Measurements from ENCODE around the gene CHKB. TPM values are rescaled to one million over a fixed set of nuclear protein-coding genes. Genes with fewer than 3 reads are reported as not detected.

Gene CHKB
- total RNA-seq, 2 donors from 2014 or later: 43.3 to 122 TPM

DNA sequence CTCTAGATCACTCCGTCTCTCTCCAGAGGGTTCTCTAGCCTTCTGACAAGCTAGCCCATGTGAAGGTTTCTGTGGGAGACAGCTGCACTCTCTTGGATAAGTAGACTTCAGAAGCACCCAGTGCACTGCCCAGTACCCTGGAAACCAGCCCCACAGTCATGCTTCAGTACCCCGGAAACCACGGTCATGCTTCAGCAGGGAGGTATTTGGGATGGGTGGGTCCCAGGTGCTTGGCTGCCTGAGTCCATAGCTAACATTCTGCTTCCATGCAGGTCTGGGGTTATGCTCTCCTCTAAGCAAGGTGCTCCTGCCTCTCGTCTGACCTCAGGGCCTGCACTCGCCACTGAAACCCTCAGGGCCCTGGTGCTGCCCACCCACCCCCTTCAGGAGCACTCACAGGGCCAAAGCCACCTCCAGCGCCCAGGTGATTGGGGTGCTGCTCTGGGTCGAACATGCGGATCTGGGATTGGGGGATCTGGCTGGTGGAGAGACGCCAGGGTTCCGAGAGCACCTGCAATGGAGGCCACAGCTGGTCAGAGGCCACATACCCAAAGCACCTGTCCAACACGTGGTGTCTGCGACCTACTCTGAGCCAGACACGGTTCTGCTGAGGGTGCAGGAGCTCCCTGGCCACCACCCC, 12.6 kb downstream of the CHKB start:
- TF ChIP-seq, protein P1, sequence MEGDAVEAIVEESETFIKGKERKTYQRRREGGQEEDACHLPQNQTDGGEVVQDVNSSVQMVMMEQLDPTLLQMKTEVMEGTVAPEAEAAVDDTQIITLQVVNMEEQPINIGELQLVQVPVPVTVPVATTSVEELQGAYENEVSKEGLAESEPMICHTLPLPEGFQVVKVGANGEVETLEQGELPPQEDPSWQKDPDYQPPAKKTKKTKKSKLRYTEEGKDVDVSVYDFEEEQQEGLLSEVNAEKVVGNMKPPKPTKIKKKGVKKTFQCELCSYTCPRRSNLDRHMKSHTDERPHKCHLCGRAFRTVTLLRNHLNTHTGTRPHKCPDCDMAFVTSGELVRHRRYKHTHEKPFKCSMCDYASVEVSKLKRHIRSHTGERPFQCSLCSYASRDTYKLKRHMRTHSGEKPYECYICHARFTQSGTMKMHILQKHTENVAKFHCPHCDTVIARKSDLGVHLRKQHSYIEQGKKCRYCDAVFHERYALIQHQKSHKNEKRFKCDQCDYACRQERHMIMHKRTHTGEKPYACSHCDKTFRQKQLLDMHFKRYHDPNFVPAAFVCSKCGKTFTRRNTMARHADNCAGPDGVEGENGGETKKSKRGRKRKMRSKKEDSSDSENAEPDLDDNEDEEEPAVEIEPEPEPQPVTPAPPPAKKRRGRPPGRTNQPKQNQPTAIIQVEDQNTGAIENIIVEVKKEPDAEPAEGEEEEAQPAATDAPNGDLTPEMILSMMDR (IDR thresholded peaks at IDR 0.05): no peak
- no peak for TF ChIP-seq POLR2A (IDR thresholded peaks at IDR 0.05)
- H3K4me3 ChIP-seq: no peak overlapping the region
- DNase-seq (no peak), ATAC-seq (no peak)
- peaks cover 18% of the 10 kb centered on the region for H3K4me1 ChIP-seq
- no peak overlapping the region for H3K27ac ChIP-seq
- H3K36me3 ChIP-seq (replicated peaks in 1 of 2; ENCODE audit: insufficient read depth in 1 of 2, low read depth in 2 of 2): no peaks in the 10 kb centered on the region
- H3K27me3 ChIP-seq: no peaks in the 10 kb centered on the region
- intact Hi-C loops (cut with DNase I): no loop called here
- 69 to 90% methylated on average over 3 to 8 of the region's 13 CpGs for WGBS, 2 donors
- H3K9me3 ChIP-seq: no peaks in the 10 kb centered on the region

DNA sequence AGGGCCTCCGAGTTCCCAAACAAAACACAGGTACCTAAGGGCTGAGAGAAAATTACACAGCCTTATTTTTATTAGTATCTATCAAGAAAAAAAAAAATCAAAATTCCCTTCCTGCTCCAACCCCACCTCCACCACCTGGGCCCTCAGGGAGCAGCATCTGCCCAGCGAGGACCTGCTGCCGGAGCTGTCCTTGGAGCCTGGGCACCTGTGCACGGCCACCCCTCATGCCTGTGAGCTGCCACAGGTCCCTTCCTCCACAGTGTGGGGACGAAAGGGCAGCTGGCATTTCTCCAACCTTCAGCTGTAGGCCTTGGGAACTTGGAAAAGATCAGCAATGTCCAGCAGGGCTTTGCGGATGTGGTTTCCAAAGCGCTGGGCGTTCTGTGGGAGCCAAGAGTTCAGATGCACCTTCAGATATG, 13.6 kb downstream of the CHKB start:
- H3K36me3 ChIP-seq (replicated peaks in 1 of 2; ENCODE audit: insufficient read depth in 1 of 2, low read depth in 2 of 2): no peaks in the 10 kb centered on the region
- TF ChIP-seq, protein P1 (IDR thresholded peaks at IDR 0.05): no peak
- no peak for TF ChIP-seq POLR2A (IDR thresholded peaks at IDR 0.05)
- intact Hi-C loops (cut with DNase I): no loop called here
- H3K4me1 ChIP-seq: peaks cover 24% of the 10 kb centered on the region
- peak overlapping the region in 2 of 4 donors; percentile 30 to 66 for H3K27ac ChIP-seq
- no peaks in the 10 kb centered on the region for H3K27me3 ChIP-seq
- no peak overlapping the region for H3K4me3 ChIP-seq
- 38 to 44% methylated on average over 8 of the region's 8 CpGs for WGBS, 2 donors
- H3K9me3 ChIP-seq: no peaks in the 10 kb centered on the region
- ATAC-seq: peak; percentile 47
- DNase-seq: peak; percentile 46 to 80 (median 72)

DNA sequence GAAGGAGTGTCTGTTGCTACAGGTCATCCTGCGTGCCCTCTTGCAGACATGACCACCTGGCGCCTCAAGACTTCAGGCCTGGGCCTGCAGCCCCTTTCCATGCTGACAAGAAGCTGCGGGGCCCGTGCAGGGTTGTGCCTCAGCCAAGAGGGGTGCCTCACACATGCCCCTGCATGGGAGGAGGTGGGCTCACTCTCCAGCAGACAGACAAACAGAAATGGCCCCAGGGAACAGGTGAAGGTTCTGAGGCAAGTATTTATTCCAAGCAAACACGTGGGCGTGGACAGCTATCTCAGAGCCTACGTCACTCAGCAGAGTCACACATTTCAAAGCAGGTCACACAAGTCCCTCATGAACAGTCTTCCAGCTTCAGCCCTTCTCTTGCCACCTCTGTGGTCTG, 14.0 kb downstream of the CHKB start:
- no peaks in the 10 kb centered on the region for H3K27me3 ChIP-seq
- 70 to 78% methylated on average over 7 of the region's 7 CpGs for WGBS, 2 donors
- TF ChIP-seq, protein P1 (IDR thresholded peaks at IDR 0.05): no peak
- no peak for TF ChIP-seq POLR2A (IDR thresholded peaks at IDR 0.05)
- no peak overlapping the region for H3K4me3 ChIP-seq
- H3K36me3 ChIP-seq (replicated peaks in 1 of 2; ENCODE audit: insufficient read depth in 1 of 2, low read depth in 2 of 2): no peaks in the 10 kb centered on the region
- peaks cover 29% of the 10 kb centered on the region for H3K4me1 ChIP-seq
- DNase-seq (peak in 3 of 4 donors; percentile 45 to 66 (median 56)), ATAC-seq (peak; percentile 64)
- H3K9me3 ChIP-seq: no peaks in the 10 kb centered on the region
- intact Hi-C loops (cut with DNase I): no loop called here
- H3K27ac ChIP-seq: peak overlapping the region in 2 of 4 donors; percentile 30 to 66

DNA sequence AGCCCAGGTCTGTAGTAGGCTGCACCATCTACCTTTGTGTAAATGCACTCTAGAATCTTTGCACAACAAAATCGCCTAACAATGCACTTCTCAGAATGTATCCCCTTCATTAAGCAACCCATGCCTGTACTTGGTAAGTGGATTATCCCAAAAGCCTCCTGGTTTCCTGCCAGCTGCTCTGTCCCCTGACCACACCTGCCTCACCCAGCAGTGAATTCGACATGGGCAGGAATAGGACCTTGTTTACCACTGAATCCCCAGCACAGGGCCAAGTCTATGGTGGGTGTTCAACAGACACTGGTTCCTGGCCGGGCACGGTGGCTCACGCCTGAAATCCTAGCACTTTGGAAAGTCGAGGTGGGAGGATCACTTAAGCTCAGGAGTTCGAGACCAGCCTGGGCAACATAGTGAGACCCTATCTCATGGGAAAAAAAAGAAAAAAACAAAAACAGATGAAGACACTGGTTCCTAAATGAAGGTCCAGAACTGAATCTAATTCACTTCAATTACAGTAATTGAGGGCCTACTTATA, 14.9 kb downstream of the CHKB start:
- intact Hi-C loops (cut with DNase I): no loop called here
- no peaks in the 10 kb centered on the region for H3K27me3 ChIP-seq
- H3K4me1 ChIP-seq: peaks cover 34% of the 10 kb centered on the region
- H3K27ac ChIP-seq: no peak overlapping the region
- ATAC-seq (no peak), DNase-seq (no peak)
- WGBS, 2 donors: 89 to 91% methylated on average over 7 of the region's 7 CpGs
- H3K36me3 ChIP-seq (replicated peaks in 1 of 2; ENCODE audit: insufficient read depth in 1 of 2, low read depth in 2 of 2): no peaks in the 10 kb centered on the region
- H3K9me3 ChIP-seq: no peaks in the 10 kb centered on the region
- no peak for TF ChIP-seq POLR2A (IDR thresholded peaks at IDR 0.05)
- TF ChIP-seq, protein P1 (IDR thresholded peaks at IDR 0.05): no peak
- H3K4me3 ChIP-seq: no peak overlapping the region

DNA sequence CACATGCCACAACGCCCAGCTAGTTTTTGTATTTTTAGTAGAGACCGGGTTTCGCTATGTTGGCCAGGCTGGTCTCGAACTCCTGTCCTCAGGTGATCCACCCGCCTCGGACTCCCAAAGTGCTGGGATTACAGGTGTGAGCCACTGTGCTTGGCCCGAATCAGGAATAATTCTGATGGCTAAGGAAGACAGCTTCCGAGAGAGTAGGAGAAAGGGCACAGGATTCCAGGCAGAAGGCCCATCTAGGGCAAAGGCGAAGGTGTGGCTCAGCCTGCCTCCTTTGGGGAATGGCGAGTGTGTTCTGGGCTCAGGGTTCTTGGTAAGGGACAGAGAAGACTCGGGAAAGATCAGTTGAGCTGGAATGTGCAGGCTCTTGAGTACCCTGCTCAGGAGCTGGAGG, 18.4 kb downstream of the CHKB start:
- 88 to 93% methylated on average over 11 of the region's 11 CpGs for WGBS, 2 donors
- H3K27ac ChIP-seq: peak overlapping the region in 1 of 4 donors; percentile 75

More for the DNA sequence above, 18.4 kb downstream of the CHKB start:
- H3K4me3 ChIP-seq: no peak overlapping the region
- peaks cover 25% of the 10 kb centered on the region for H3K4me1 ChIP-seq
- DNase-seq (no peak), ATAC-seq (no peak)
- TF ChIP-seq, protein P1 (IDR thresholded peaks at IDR 0.05): no peak
- no peak for TF ChIP-seq POLR2A (IDR thresholded peaks at IDR 0.05)
- no peaks in the 10 kb centered on the region for H3K9me3 ChIP-seq
- intact Hi-C loops (cut with DNase I): no loop called here
- H3K27me3 ChIP-seq: no peaks in the 10 kb centered on the region
- no peaks in the 10 kb centered on the region for H3K36me3 ChIP-seq (replicated peaks in 1 of 2; ENCODE audit: insufficient read depth in 1 of 2, low read depth in 2 of 2)

All from body of pancreas (tissue), 4 donors.